G401.6 (cell line): ENCODE results near the gene CLCN3.
A peak's percentile ranks its signal among the peaks of the same experiment; 100 is the strongest.
"Not testable (repeated sequence)": the region's sequence is repeated elsewhere in the genome, so short reads cannot be mapped to it uniquely, and the experiment has no call there.

Experiments used
- FAIRE-seq: peaks from 2 replicates; lab custom pipeline; 2012; peaks lifted over from hg19 to GRCh38; lab: Jason Lieb, UNC

CLCN3 gene

GRCh38 chr4:169619958-169620879 is at the start of gene CLCN3:
CLCN3 (plus strand) TSS chr4:169620578; CDS start chr4:169635929, 15,351 bp downstream.
- FAIRE-seq: peak; percentile 97

- not testable (repeated sequence) for FAIRE-seq
These were observed 49.4 kb upstream of the CLCN3 start for GRCh38 chr4:169571012-169571411.

GRCh38 chr4:169571435-169571834 is 48.9 kb upstream of the CLCN3 start:
- FAIRE-seq: no peak

GRCh38 chr4:169573889-169574288 is 46.5 kb upstream of the CLCN3 start:
- no peak for FAIRE-seq

GRCh38 chr4:169582203-169582602 is 38.2 kb upstream of the CLCN3 start:
- FAIRE-seq: no peak

GRCh38 chr4:169582706-169583105 is 37.7 kb upstream of the CLCN3 start:
- FAIRE-seq: no peak

GRCh38 chr4:169583563-169583962 is 36.8 kb upstream of the CLCN3 start:
- FAIRE-seq: no peak

- FAIRE-seq: no peak
These were observed 27.3 kb upstream of the CLCN3 start for GRCh38 chr4:169593050-169593560.

- FAIRE-seq: no peak
These were observed 25.7 kb upstream of the CLCN3 start for GRCh38 chr4:169594560-169595195.

- FAIRE-seq: no peak
These were observed 19.2 kb upstream of the CLCN3 start for GRCh38 chr4:169601016-169601771.

- FAIRE-seq: no peak
These were observed 17.1 kb upstream of the CLCN3 start for GRCh38 chr4:169603312-169603711.

- peak; percentile 51 for FAIRE-seq
These were observed 16.1 kb upstream of the CLCN3 start for GRCh38 chr4:169604131-169604900.

- no peak for FAIRE-seq
These were observed 15.5 kb upstream of the CLCN3 start for GRCh38 chr4:169604903-169605331.

- no peak for FAIRE-seq
These were observed 9.2 kb upstream of the CLCN3 start for GRCh38 chr4:169611157-169611556.

GRCh38 chr4:169611991-169612870 is 8.1 kb upstream of the CLCN3 start, which contains the start of gene NEK1:
NEK1 (minus strand) TSS chr4:169612583; CDS start chr4:169602630, 9,953 bp downstream.
- FAIRE-seq: no peak

GRCh38 chr4:169612871-169613859 is 7.2 kb upstream of the CLCN3 start:
- peak; percentile 91 for FAIRE-seq

GRCh38 chr4:169615467-169616106 is 4.8 kb upstream of the CLCN3 start:
- FAIRE-seq: no peak

GRCh38 chr4:169616846-169617245 is 3.5 kb upstream of the CLCN3 start:
- no peak for FAIRE-seq

GRCh38 chr4:169617306-169617705 is 3.1 kb upstream of the CLCN3 start:
- no peak for FAIRE-seq
